Mesenchymal stem cell (in vitro differentiated cells and primary cell): ENCODE results near the gene SYNE2. TPM values are rescaled to one million over a fixed set of nuclear protein-coding genes. Genes with fewer than 3 reads are reported as not detected.

Experiments used
- DNase-seq: peaks from one replicate; pipeline ENCODE4 v3.0.0-alpha.2; 2013
- H2AFZ ChIP-seq: one replicate; pipeline ENCODE4 v1.6.1; 2013; ENCODE audit warnings: low read depth, mild to moderate bottlenecking, control low read depth, inconsistent platforms, low read length, moderate library complexity
- H2AK5ac ChIP-seq: 2 replicates; pipeline ENCODE4 v1.6.1; 2013; ENCODE audit warnings: low read length, moderate library complexity, mild to moderate bottlenecking, inconsistent platforms; ENCODE audit not compliant: severe bottlenecking
- H2BK120ac ChIP-seq: one replicate; pipeline ENCODE4 v1.6.1; 2013; ENCODE audit warnings: low read depth, mild to moderate bottlenecking, inconsistent platforms, low read length, moderate library complexity
- H2BK12ac ChIP-seq, 2 experiments: one replicate each; pipeline ENCODE4 v1.6.1; 2013; ENCODE audit warnings: inconsistent platforms in 2 of 2, low read length in 2 of 2, mild to moderate bottlenecking in 2 of 2, moderate library complexity in 2 of 2, control low read depth in 1 of 2
- H2BK15ac ChIP-seq: one replicate; pipeline ENCODE4 v1.6.1; 2013; ENCODE audit warnings: mild to moderate bottlenecking, low read depth, inconsistent platforms; ENCODE audit not compliant: poor library complexity, severe bottlenecking
- H2BK5ac ChIP-seq: 2 replicates; pipeline ENCODE4 v1.6.1; 2013; ENCODE audit warnings: low read depth, mild to moderate bottlenecking, low read length, control low read depth, inconsistent platforms; ENCODE audit not compliant: poor library complexity, severe bottlenecking
- H3K14ac ChIP-seq, 2 experiments: one replicate each; pipeline ENCODE4 v1.6.1; 2013; ENCODE audit warnings: inconsistent platforms in 2 of 2, low read length in 2 of 2, control low read depth in 1 of 2, mild to moderate bottlenecking in 1 of 2, moderate library complexity in 1 of 2
- H3K18ac ChIP-seq, 2 experiments: one replicate each; pipeline ENCODE4 v1.6.1; 2013; ENCODE audit warnings: inconsistent platforms in 2 of 2, low read length in 2 of 2, control low read depth in 1 of 2, low read depth in 1 of 2, mild to moderate bottlenecking in 1 of 2
- H3K23ac ChIP-seq, 2 experiments: one replicate each; pipeline ENCODE4 v1.6.1; 2013; ENCODE audit warnings: inconsistent platforms in 2 of 2, low read length in 2 of 2, mild to moderate bottlenecking in 2 of 2, moderate library complexity in 2 of 2, control low read depth in 1 of 2
- H3K27ac ChIP-seq: 2 replicates; pipeline ENCODE4 v1.5.1; 2013; ENCODE audit warnings: mild to moderate bottlenecking, moderate library complexity, low read length, control low read depth, inconsistent platforms; ENCODE audit not compliant: poor library complexity, severe bottlenecking
- H3K27me3 ChIP-seq, 2 experiments: 2 replicates each; pipeline versions ENCODE4 v1.6.1 to v1.7.0; 2013; ENCODE audit warnings: low read length in 2 of 2, mild to moderate bottlenecking in 2 of 2, moderate library complexity in 2 of 2, control low read depth in 1 of 2, inconsistent platforms in 1 of 2; ENCODE audit not compliant: control insufficient read depth in 1 of 2, insufficient read depth in 1 of 2
- H3K36me3 ChIP-seq, 2 experiments: 2 replicates each; pipeline versions ENCODE4 v1.6.1 to v1.7.0; 2013; ENCODE audit warnings: low read length in 2 of 2, control low read depth in 1 of 2, inconsistent platforms in 1 of 2, low read depth in 1 of 2, mild to moderate bottlenecking in 1 of 2; ENCODE audit not compliant: insufficient read depth in 2 of 2, control insufficient read depth in 1 of 2
- H3K4ac ChIP-seq, 2 experiments: one replicate each; pipeline ENCODE4 v1.6.1; 2013; ENCODE audit warnings: inconsistent platforms in 2 of 2, low read length in 2 of 2, mild to moderate bottlenecking in 2 of 2, moderate library complexity in 2 of 2, control low read depth in 1 of 2, low read depth in 1 of 2
- H3K4me1 ChIP-seq: 2 replicates; pipeline ENCODE4 v1.6.1; 2013; ENCODE audit warnings: low read depth, low read length, control low read depth; ENCODE audit not compliant: control insufficient read depth, insufficient read depth
- H3K4me2 ChIP-seq: 2 replicates; pipeline ENCODE4 v1.6.1; 2013; ENCODE audit warnings: low read length, mild to moderate bottlenecking, inconsistent platforms; ENCODE audit not compliant: poor library complexity, severe bottlenecking
- H3K4me3 ChIP-seq, 2 experiments: 2 replicates each; pipeline versions ENCODE4 v1.5.1 to v1.7.0; 2013; ENCODE audit warnings: low read length in 2 of 2, mild to moderate bottlenecking in 2 of 2, control low read depth in 1 of 2, low read depth in 1 of 2; ENCODE audit not compliant: insufficient read depth in 1 of 2
- H3K79me1 ChIP-seq: replicated peaks from 2 replicates; pipeline ENCODE4 v1.6.1; 2013; ENCODE audit warnings: mild to moderate bottlenecking, control low read depth, low read length, inconsistent platforms; ENCODE audit not compliant: poor library complexity, severe bottlenecking
- H3K9ac ChIP-seq: 2 replicates; pipeline ENCODE4 v1.7.0; 2013; ENCODE audit warnings: mild to moderate bottlenecking, low read length, moderate library complexity
- H3K9me3 ChIP-seq: 2 replicates; pipeline ENCODE4 v1.7.0; 2013; ENCODE audit warnings: mild to moderate bottlenecking, low read length; ENCODE audit not compliant: control insufficient read depth
- H4K8ac ChIP-seq: one replicate; pipeline ENCODE4 v1.6.1; 2013; ENCODE audit warnings: inconsistent platforms, mild to moderate bottlenecking, low read length, moderate library complexity
- H4K91ac ChIP-seq: one replicate; pipeline ENCODE4 v1.6.1; 2013; ENCODE audit warnings: mild to moderate bottlenecking, low read length, inconsistent platforms
- WGBS: methylation state at CpG from one replicate; pipeline ENCODE4 v1.1.7; 2013; ENCODE audit warnings: mixed read lengths; 5-methylcytosine and 5-hydroxymethylcytosine counted together
- small RNA-seq: library from polyadenylated mRNA; stranded (forward); fragments of <200 nt; extraction: miRNeasy Mini kit (QIAGEN cat#:217004); gene quantifications from one replicate; pipeline ENCODE3, GENCODE V24; 2013; ENCODE audit warnings: low read depth

Gene SYNE2

DNA sequence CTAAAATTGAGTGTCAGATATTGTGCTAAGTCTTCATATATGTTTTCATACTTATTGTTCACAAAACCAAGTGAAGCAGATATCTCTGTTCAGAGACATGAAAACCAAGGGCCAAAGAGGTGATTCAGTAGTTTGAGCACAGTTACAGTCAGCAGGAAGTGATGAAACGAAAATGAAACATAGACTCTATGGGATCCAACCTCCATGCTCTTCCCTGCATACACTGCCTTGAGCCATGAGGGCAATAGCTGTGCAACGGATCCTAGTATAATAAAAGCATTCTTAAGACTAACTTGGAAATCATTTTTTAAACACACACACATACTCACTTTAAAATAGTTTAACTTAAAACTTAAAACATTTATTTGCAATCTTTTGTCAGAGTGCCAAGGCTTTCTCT, 413.4 kb downstream of the SYNE2 start:
- Histone ChIP-seq H3K27ac (no peak overlapping the region), H3K18ac (no peak overlapping the region), H2BK15ac (no peak overlapping the region), H3K4me3 (no peak overlapping the region), H2BK5ac (no peak overlapping the region), H2AK5ac (no peak overlapping the region), H2BK12ac (no peak overlapping the region), H3K4me2 (no peak overlapping the region), H2BK120ac (no peak overlapping the region), H3K9me3 (no peaks in the 10 kb centered on the region), H4K91ac (no peak overlapping the region), H4K8ac (no peak overlapping the region), H3K9ac (peak overlapping the region; percentile 24), H3K27me3 (no peaks in the 10 kb centered on the region), H3K23ac (no peak overlapping the region), H3K79me1 (no peaks in the 10 kb centered on the region), H2AFZ (no peak overlapping the region), H3K36me3 (no peaks in the 10 kb centered on the region), H3K14ac (no peak overlapping the region), H3K4me1 (no peaks in the 10 kb centered on the region), H3K4ac (no peak overlapping the region)
- WGBS = 78% methylated on average over 2 of the region's 2 CpGs
- peak; percentile 45 for DNase-seq

DNA sequence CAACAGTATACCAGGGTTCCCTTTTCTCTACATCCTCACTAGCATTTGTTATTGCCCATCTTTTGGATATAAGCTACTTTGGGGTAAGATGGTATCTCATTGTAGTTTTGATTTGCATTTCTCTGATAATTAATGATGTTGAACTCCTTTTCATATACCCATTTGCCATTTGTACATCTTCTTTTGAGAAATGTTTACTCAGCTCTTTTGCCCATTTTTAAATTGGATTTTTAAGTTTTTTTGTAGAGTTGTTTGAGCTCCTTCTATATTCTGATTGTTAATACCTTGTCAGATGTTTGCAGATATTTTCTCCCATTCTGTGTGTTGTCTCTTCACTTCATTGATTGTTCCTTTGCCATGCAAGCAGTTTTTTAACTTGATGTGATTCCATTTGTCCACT, 419.2 kb downstream of the SYNE2 start:
- Histone ChIP-seq H2BK5ac (no peak overlapping the region), H2BK15ac (no peak overlapping the region), H3K36me3 (no peaks in the 10 kb centered on the region), H3K27ac (no peak overlapping the region), H2AFZ (no peak overlapping the region), H2BK12ac (no peak overlapping the region), H3K14ac (no peak overlapping the region), H3K4me2 (no peak overlapping the region), H3K18ac (no peak overlapping the region), H3K79me1 (no peaks in the 10 kb centered on the region), H3K9ac (no peak overlapping the region), H3K23ac (no peak overlapping the region), H2AK5ac (no peak overlapping the region), H4K8ac (no peak overlapping the region), H3K27me3 (no peaks in the 10 kb centered on the region), H3K9me3 (no peaks in the 10 kb centered on the region), H4K91ac (no peak overlapping the region), H3K4ac (no peak overlapping the region), H3K4me1 (no peaks in the 10 kb centered on the region), H2BK120ac (no peak overlapping the region), H3K4me3 (no peak overlapping the region)
- DNase-seq = no peak

Small RNAs within 50 kb of the gene (small RNA-seq; reads per million reads assigned to genes)
- not detected for gene MIR548H1
- not detected for gene RF00019
- gene RPS28P1 = not detected
